ENCODE results near the gene GDF2. TPM values are rescaled to one million over a fixed set of nuclear protein-coding genes. Genes with fewer than 3 reads are reported as not detected.

GDF2 gene
- total and polyA plus RNA-seq, 2 experiments from 2014 or later = not detected

DNA sequence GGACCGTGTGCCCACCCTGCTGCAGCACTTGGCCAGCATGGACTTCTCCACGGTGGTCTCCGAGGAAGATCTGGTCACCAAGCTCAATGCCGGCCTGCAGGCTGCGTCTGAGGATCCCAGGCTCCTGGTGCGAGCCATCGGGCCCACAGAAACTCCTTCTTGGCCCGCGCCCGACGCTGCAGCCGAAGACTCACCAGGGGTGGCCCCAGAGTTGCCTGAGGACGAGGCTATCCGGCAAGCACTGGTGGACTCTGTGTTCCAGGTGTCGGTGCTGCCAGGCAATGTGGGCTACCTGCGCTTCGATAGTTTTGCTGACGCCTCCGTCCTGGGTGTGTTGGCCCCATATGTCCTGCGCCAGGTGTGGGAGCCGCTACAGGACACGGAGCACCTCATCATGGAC is 27.3 kb downstream of the GDF2 start:
- no peak overlapping the region for H3K9ac ChIP-seq
- no peaks in the 10 kb centered on the region for H3K9me2 ChIP-seq (ENCODE audit: insufficient read depth)
- DNase-seq = no peak
- H3K27ac ChIP-seq = no peak overlapping the region
- in situ Hi-C loops (cut with MboI) = no loop called here
- H3K27me3 ChIP-seq (replicated peaks; ENCODE audit: insufficient read depth) = peaks cover 21% of the 10 kb centered on the region
- no peaks in the 10 kb centered on the region for H4K20me1 ChIP-seq (ENCODE audit: insufficient read depth)
- no peak overlapping the region for H3K4me2 ChIP-seq (ENCODE audit: unreplicated experiment)
- no peaks in the 10 kb centered on the region for H3K9me3 ChIP-seq (ENCODE audit: low read depth)
- H2AFZ ChIP-seq = no peak overlapping the region
- 87 to 89% methylated on average over 19 of the region's 22 CpGs for WGBS, 2 experiments (ENCODE audit: low coverage in 1 of 2, low lambda C conversion rate in 2 of 2, missing lambda C conversion rate in 2 of 2)
- TF ChIP-seq EZH2 (IDR thresholded peaks at IDR 0.05; ENCODE audit: insufficient read depth, poor library complexity, severe bottlenecking) (no peak), EZH2phosphoT487 (IDR thresholded peaks at IDR 0.05; ENCODE audit: insufficient read depth, low read depth) (no peak)
- H3K4me3 ChIP-seq = no peak overlapping the region
- H3K36me3 ChIP-seq (ENCODE audit: low read depth) = no peaks in the 10 kb centered on the region
- H3K79me2 ChIP-seq (ENCODE audit: insufficient read depth) = no peaks in the 10 kb centered on the region
- H3F3A ChIP-seq (ENCODE audit: insufficient read depth) = no peaks in the 10 kb centered on the region
- no peaks in the 10 kb centered on the region for H3K4me1 ChIP-seq (ENCODE audit: insufficient read depth)

DNA sequence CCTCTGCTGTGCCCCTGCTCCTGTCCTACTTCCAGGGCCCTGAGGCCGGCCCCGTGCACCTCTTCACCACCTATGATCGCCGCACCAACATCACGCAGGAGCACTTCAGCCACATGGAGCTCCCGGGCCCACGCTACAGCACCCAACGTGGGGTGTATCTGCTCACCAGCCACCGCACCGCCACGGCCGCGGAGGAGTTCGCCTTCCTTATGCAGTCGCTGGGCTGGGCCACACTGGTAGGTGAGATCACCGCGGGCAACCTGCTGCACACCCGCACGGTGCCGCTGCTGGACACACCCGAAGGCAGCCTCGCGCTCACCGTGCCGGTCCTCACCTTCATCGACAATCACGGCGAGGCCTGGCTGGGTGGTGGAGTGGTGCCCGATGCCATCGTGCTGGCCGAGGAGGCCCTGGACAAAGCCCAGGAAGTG is 27.7 kb downstream of the GDF2 start:
- H3K4me3 ChIP-seq = no peak overlapping the region
- no peaks in the 10 kb centered on the region for H3F3A ChIP-seq (ENCODE audit: insufficient read depth)
- peaks cover 16% of the 10 kb centered on the region for H3K27me3 ChIP-seq (replicated peaks; ENCODE audit: insufficient read depth)
- TF ChIP-seq EZH2 (IDR thresholded peaks at IDR 0.05; ENCODE audit: insufficient read depth, poor library complexity, severe bottlenecking) (no peak), EZH2phosphoT487 (IDR thresholded peaks at IDR 0.05; ENCODE audit: insufficient read depth, low read depth) (no peak)
- WGBS, 2 experiments (ENCODE audit: low coverage in 1 of 2, low lambda C conversion rate in 2 of 2, missing lambda C conversion rate in 2 of 2) = 89 to 91% methylated on average over 27 to 31 of the region's 31 CpGs
- no peaks in the 10 kb centered on the region for H3K9me3 ChIP-seq (ENCODE audit: low read depth)
- H3K27ac ChIP-seq = no peak overlapping the region
- H2AFZ ChIP-seq = no peak overlapping the region
- no peak overlapping the region for H3K9ac ChIP-seq
- H3K4me2 ChIP-seq (ENCODE audit: unreplicated experiment) = no peak overlapping the region
- no peaks in the 10 kb centered on the region for H3K9me2 ChIP-seq (ENCODE audit: insufficient read depth)
- no peaks in the 10 kb centered on the region for H4K20me1 ChIP-seq (ENCODE audit: insufficient read depth)
- H3K36me3 ChIP-seq (ENCODE audit: low read depth) = no peaks in the 10 kb centered on the region
- H3K79me2 ChIP-seq (ENCODE audit: insufficient read depth) = no peaks in the 10 kb centered on the region
- in situ Hi-C loops (cut with MboI) = no loop called here
- H3K4me1 ChIP-seq (ENCODE audit: insufficient read depth) = no peaks in the 10 kb centered on the region
- DNase-seq = no peak

DNA sequence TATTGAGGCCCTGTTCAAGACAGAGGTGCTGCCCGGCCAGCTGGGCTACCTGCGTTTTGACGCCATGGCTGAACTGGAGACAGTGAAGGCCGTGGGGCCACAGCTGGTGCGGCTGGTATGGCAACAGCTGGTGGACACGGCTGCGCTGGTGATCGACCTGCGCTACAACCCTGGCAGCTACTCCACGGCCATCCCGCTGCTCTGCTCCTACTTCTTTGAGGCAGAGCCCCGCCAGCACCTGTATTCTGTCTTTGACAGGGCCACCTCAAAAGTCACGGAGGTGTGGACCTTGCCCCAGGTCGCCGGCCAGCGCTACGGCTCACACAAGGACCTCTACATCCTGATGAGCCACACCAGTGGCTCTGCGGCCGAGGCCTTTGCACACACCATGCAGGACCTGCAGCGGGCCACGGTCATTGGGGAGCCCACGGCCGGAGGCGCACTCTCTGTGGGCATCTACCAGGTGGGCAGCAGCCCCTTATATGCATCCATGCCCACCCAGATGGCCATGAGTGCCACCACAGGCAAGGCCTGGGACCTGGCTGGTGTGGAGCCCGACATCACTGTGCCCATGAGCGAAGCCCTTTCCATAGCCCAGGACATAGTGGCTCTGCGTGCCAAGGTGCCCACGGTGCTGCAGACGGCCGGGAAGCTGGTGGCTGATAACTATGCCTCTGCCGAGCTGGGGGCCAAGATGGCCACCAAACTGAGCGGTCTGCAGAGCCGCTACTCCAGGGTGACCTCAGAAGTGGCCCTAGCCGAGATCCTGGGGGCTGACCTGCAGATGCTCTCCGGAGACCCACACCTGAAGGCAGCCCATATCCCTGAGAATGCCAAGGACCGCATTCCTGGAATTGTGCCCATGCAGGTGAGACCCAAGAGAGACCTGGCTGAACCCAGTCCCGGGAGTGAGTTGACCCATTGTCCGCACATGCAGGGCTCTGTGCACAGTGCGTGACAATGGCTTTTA is 28.7 kb downstream of the GDF2 start:
- Histone ChIP-seq H3K36me3 (ENCODE audit: low read depth) (no peaks in the 10 kb centered on the region), H3K27ac (no peak overlapping the region), H3K9ac (no peak overlapping the region), H3F3A (ENCODE audit: insufficient read depth) (no peaks in the 10 kb centered on the region), H3K9me2 (ENCODE audit: insufficient read depth) (no peaks in the 10 kb centered on the region), H3K27me3 (replicated peaks; ENCODE audit: insufficient read depth) (peaks cover 11% of the 10 kb centered on the region), H2AFZ (no peak overlapping the region), H3K9me3 (ENCODE audit: low read depth) (no peaks in the 10 kb centered on the region), H4K20me1 (ENCODE audit: insufficient read depth) (no peaks in the 10 kb centered on the region), H3K4me2 (ENCODE audit: unreplicated experiment) (no peak overlapping the region), H3K4me3 (no peak overlapping the region), H3K79me2 (ENCODE audit: insufficient read depth) (no peaks in the 10 kb centered on the region), H3K4me1 (ENCODE audit: insufficient read depth) (no peaks in the 10 kb centered on the region)
- 77 to 80% methylated on average over 37 to 39 of the region's 39 CpGs for WGBS, 2 experiments (ENCODE audit: low coverage in 1 of 2, low lambda C conversion rate in 2 of 2, missing lambda C conversion rate in 2 of 2)
- in situ Hi-C loops (cut with MboI) = no loop called here
- no peak for TF ChIP-seq EZH2 (IDR thresholded peaks at IDR 0.05; ENCODE audit: insufficient read depth, poor library complexity, severe bottlenecking)
- TF ChIP-seq EZH2phosphoT487 (IDR thresholded peaks at IDR 0.05; ENCODE audit: insufficient read depth, low read depth) = no peak
- DNase-seq = no peak

DNA sequence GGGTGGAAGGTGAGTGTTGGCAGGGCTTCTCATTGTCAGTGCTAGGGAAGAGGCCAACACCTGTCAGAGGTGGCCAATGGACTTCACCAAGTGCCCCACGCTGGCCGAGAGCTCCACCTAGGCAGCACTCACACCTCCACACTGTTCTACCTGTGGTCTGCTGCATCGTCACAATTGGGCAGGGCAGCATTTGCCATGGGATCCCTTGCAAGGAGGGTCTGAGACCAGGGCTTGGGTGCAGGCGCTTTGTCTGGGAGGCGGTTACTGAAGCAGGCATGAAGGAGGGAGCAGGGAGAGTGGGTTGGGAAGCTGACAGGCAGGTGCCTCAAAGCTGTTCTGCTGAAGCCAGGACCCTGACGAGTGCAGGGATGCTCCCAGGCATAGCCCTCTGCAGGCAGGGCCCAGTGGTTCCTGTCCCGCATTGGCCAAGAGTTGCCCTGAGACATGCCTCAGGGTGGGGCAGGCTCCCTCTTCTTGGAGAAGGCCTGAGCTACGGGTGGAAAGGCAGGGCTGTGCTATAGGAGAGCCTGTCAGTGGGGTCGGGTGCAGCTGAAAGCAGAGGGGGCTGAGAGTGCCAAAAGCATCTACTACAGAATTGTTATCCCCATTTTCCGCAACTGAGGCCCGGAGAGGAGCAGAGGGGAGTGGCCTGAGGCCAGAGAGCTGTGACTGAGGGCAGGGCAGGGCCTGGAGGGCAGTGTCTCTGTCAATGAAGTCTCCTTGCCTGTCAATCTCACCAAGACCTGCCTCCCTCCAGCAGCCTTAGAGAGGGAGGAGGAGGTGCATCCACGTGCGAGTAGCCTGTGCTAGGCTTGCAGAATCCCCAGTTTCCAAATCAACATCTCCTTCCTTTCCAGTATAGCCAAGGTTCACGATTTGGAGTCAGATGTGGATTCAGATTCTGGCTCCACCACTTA is 29.9 kb downstream of the GDF2 start:
- H3K9me3 ChIP-seq (ENCODE audit: low read depth) = no peaks in the 10 kb centered on the region
- no peaks in the 10 kb centered on the region for H3K4me1 ChIP-seq (ENCODE audit: insufficient read depth)
- in situ Hi-C loops (cut with MboI) = no loop called here
- H3F3A ChIP-seq (ENCODE audit: insufficient read depth) = no peaks in the 10 kb centered on the region
- peaks cover 11% of the 10 kb centered on the region for H3K27me3 ChIP-seq (replicated peaks; ENCODE audit: insufficient read depth)
- no peak overlapping the region for H3K27ac ChIP-seq
- no peaks in the 10 kb centered on the region for H3K9me2 ChIP-seq (ENCODE audit: insufficient read depth)
- 52 to 54% methylated on average over 14 of the region's 14 CpGs for WGBS, 2 experiments (ENCODE audit: low coverage in 1 of 2, low lambda C conversion rate in 2 of 2, missing lambda C conversion rate in 2 of 2)
- H3K4me2 ChIP-seq (ENCODE audit: unreplicated experiment) = no peak overlapping the region
- H3K4me3 ChIP-seq = no peak overlapping the region
- no peak overlapping the region for H3K9ac ChIP-seq
- no peak overlapping the region for H2AFZ ChIP-seq
- DNase-seq = no peak
- no peaks in the 10 kb centered on the region for H4K20me1 ChIP-seq (ENCODE audit: insufficient read depth)
- H3K79me2 ChIP-seq (ENCODE audit: insufficient read depth) = no peaks in the 10 kb centered on the region
- no peaks in the 10 kb centered on the region for H3K36me3 ChIP-seq (ENCODE audit: low read depth)
- TF ChIP-seq EZH2phosphoT487 (IDR thresholded peaks at IDR 0.05; ENCODE audit: insufficient read depth, low read depth) (no peak), EZH2 (IDR thresholded peaks at IDR 0.05; ENCODE audit: insufficient read depth, poor library complexity, severe bottlenecking) (no peak)

Measured in GM23248 (cell line).